OCI-LY3 (cell line): ENCODE data around the gene GFOD1.

Experiments used
- H2AFZ ChIP-seq: fragments of 200-600, 300-600 bp; shearing (Covaris generic); 2 replicates; pipeline ENCODE4 v1.6.0; 2014; ENCODE audit warnings: antibody characterized with exemption, low read depth, low read length
- H3K27ac ChIP-seq: fragments of 200-600, 300-600 bp; sonication (generic); 2 replicates; pipeline ENCODE4 v1.5.1; 2014; ENCODE audit warnings: mild to moderate bottlenecking, low read length, moderate library complexity, mixed read lengths
- H3K27me3 ChIP-seq: fragments of 200-600, 300-600 bp; sonication (generic); 2 replicates; pipeline ENCODE4 v1.6.1; 2014; ENCODE audit warnings: low read depth, low read length, mixed read lengths
- H3K36me3 ChIP-seq: fragments of 200-600, 300-600 bp; sonication (generic); replicated peaks from 2 replicates; pipeline ENCODE3; 2014; ENCODE audit warnings: low read depth, low read length, mixed read lengths
- H3K4me1 ChIP-seq: fragments of 300-600, 200-600 bp; sonication (generic); 2 replicates; pipeline ENCODE4 v1.6.1; 2014; ENCODE audit warnings: low read length, mixed read lengths
- H3K4me2 ChIP-seq: fragments of 200-600, 300-600 bp; sonication (generic); 2 replicates; pipeline ENCODE4 v1.6.1; 2014; ENCODE audit warnings: low read length, mixed read lengths
- H3K4me3 ChIP-seq: fragments of 300-600, 200-600 bp; sonication (generic); 2 replicates; pipeline ENCODE4 v1.5.1; 2014; ENCODE audit warnings: antibody characterized with exemption, mild to moderate bottlenecking, low read length, moderate library complexity
- H3K79me2 ChIP-seq: fragments of 300-600, 200-600 bp; shearing (Covaris generic); 2 replicates; pipeline ENCODE4 v1.6.1; 2014; ENCODE audit warnings: mild to moderate bottlenecking, low read length, mixed read lengths
- H3K9ac ChIP-seq: fragments of 300-600, 200-600 bp; shearing (Covaris generic); 2 replicates; pipeline ENCODE4 v1.6.0; 2014; ENCODE audit warnings: mild to moderate bottlenecking, low read length, moderate library complexity
- H3K9me3 ChIP-seq: fragments of 200-600, 300-600 bp; shearing (Covaris generic); 2 replicates; pipeline ENCODE4 v1.6.1; 2014; ENCODE audit warnings: low read length, mixed read lengths; ENCODE audit not compliant: insufficient read depth
- H4K20me1 ChIP-seq: fragments of 200-600, 300-600 bp; sonication (generic); 2 replicates; pipeline ENCODE4 v1.6.1; 2016; ENCODE audit warnings: low read length, mixed read lengths; ENCODE audit not compliant: insufficient read depth
- CTCF ChIP-seq: fragments of 200-600, 300-600 bp; sonication (generic); IDR thresholded peaks from 2 replicates; pipeline ENCODE4 v1.5.1; 2014; ENCODE audit warnings: antibody characterized with exemption, low read length, low read depth
- EZH2phosphoT487 ChIP-seq: fragments of 200-600 bp; shearing (Covaris generic); IDR thresholded peaks from 2 replicates; pipeline ENCODE4 v1.6.1; 2018; ENCODE audit warnings: antibody characterized with exemption, mixed run types, low read depth

GFOD1 gene

GRCh38 chr6:13487122-13488014 lies at the start of gene GFOD1:
TSS of gene GFOD1 (minus strand) at chr6:13487600. CDS start at chr6:13486890, 710 bp downstream.
- H3K9me3 ChIP-seq = no peaks in the 10 kb centered on the region
- peak within 1 kb of the TSS; percentile 69; the same call in 1 of the 2 replicates for H2AFZ ChIP-seq
- no peaks in the 10 kb centered on the region for H3K79me2 ChIP-seq
- peak within 1 kb of the TSS; percentile 97 for H3K4me2 ChIP-seq
- peaks cover 16% of the 10 kb centered on the region; the same call in 1 of the 2 replicates for H3K27me3 ChIP-seq
- no peak for TF ChIP-seq EZH2phosphoT487
- no peak for TF ChIP-seq CTCF
- H4K20me1 ChIP-seq = no peaks in the 10 kb centered on the region; the same call in 1 of the 2 replicates
- peak within 1 kb of the TSS; percentile 43 for H3K9ac ChIP-seq
- H3K4me3 ChIP-seq = peak within 1 kb of the TSS; percentile 85
- H3K4me1 ChIP-seq = peaks cover 14% of the 10 kb centered on the region
- H3K36me3 ChIP-seq = no peaks in the 10 kb centered on the region
- H3K27ac ChIP-seq = no peak within 1 kb of the TSS

GRCh38 chr6:13536796-13537526 lies 49.6 kb upstream of the GFOD1 start:
- Histone ChIP-seq H3K9me3 (no peaks in the 10 kb centered on the region), H4K20me1 (no peaks in the 10 kb centered on the region), H3K79me2 (no peaks in the 10 kb centered on the region), H3K4me2 (no peak overlapping the region), H3K9ac (no peak overlapping the region), H3K36me3 (no peaks in the 10 kb centered on the region), H3K27ac (no peak overlapping the region), H3K4me1 (no peaks in the 10 kb centered on the region), H2AFZ (no peak overlapping the region), H3K4me3 (no peak overlapping the region), H3K27me3 (no peaks in the 10 kb centered on the region; the same call in 1 of the 2 replicates)
- no peak for TF ChIP-seq EZH2phosphoT487
- no peak for TF ChIP-seq CTCF

GRCh38 chr6:13535306-13535705 lies 47.9 kb upstream of the GFOD1 start:
- no peaks in the 10 kb centered on the region for H3K9me3 ChIP-seq
- H4K20me1 ChIP-seq = no peaks in the 10 kb centered on the region
- H3K79me2 ChIP-seq = no peaks in the 10 kb centered on the region
- TF ChIP-seq EZH2phosphoT487 (no peak), CTCF (no peak)
- no peak overlapping the region for H3K9ac ChIP-seq
- H2AFZ ChIP-seq = no peak overlapping the region
- no peak overlapping the region for H3K27ac ChIP-seq
- H3K36me3 ChIP-seq = no peaks in the 10 kb centered on the region
- no peaks in the 10 kb centered on the region; the same call in 1 of the 2 replicates for H3K27me3 ChIP-seq
- no peaks in the 10 kb centered on the region for H3K4me1 ChIP-seq
- H3K4me3 ChIP-seq = no peak overlapping the region
- H3K4me2 ChIP-seq = no peak overlapping the region

GRCh38 chr6:13534536-13534935 lies 47.1 kb upstream of the GFOD1 start:
- no peak overlapping the region for H3K4me3 ChIP-seq
- TF ChIP-seq CTCF (no peak), EZH2phosphoT487 (no peak)
- H3K36me3 ChIP-seq = no peaks in the 10 kb centered on the region
- no peak overlapping the region for H3K9ac ChIP-seq
- no peak overlapping the region for H2AFZ ChIP-seq
- no peaks in the 10 kb centered on the region; the same call in 1 of the 2 replicates for H3K27me3 ChIP-seq
- no peaks in the 10 kb centered on the region for H3K9me3 ChIP-seq
- no peak overlapping the region for H3K27ac ChIP-seq
- no peaks in the 10 kb centered on the region for H3K79me2 ChIP-seq
- no peaks in the 10 kb centered on the region for H3K4me1 ChIP-seq
- H4K20me1 ChIP-seq = no peaks in the 10 kb centered on the region
- H3K4me2 ChIP-seq = no peak overlapping the region
